ENCODE results near the gene ADAMTS18. TPM values are rescaled to one million over a fixed set of nuclear protein-coding genes. Genes with fewer than 3 reads are reported as not detected.

Gene ADAMTS18
- total and polyA plus RNA-seq, 2 of the 8 experiments (the other 6 are each of a cell fraction or from before 2014, with no cell fraction given): 0.05 to 0.19 TPM

DNA sequence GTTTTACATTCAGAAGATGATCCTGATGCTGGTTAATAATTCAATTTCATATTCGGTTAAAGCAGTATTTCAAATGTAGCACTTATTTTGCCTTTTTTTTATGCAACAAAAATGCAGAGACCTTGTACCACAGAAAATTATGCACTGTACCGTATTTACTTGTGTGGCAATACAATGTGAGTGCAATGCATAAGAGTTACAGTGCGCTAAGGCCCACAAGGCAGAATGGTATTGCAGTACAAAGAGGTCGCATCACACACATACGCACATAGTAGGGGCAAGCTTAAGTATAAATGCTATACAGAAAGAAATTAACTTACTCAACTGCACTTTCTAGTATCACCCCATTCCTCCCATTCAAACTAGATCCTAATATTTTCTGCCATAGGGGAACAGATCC, 132.6 kb downstream of the ADAMTS18 start:
- DNase-seq (ENCODE audit: low read depth in 1 of 2, low spot score in 2 of 2) (no peak), FAIRE-seq (no peak)
- no peak overlapping the region for H2BK15ac ChIP-seq (ENCODE audit: low read length)
- H2BK5ac ChIP-seq (ENCODE audit: low read depth, low read length): no peak overlapping the region
- H3K79me1 ChIP-seq (ENCODE audit: low read depth, low read length): no peaks in the 10 kb centered on the region
- H3K9ac ChIP-seq (replicated peaks in 1 of 4; ENCODE audit: extremely low read depth in 1 of 4, low read depth in 3 of 4, low read length in 3 of 4): no peak overlapping the region
- no peak overlapping the region for H2BK12ac ChIP-seq (ENCODE audit: low read depth, low read length)
- H2AK5ac ChIP-seq (ENCODE audit: low read depth, low read length): no peak overlapping the region
- H3K56ac ChIP-seq (replicated peaks; ENCODE audit: insufficient read length, low read depth, low read length): no peak overlapping the region
- H3K36me3 ChIP-seq (ENCODE audit: control insufficient read depth in 2 of 4, insufficient read depth in 4 of 4, low read length in 3 of 4): no peaks in the 10 kb centered on the region
- H3K27ac ChIP-seq (ENCODE audit: low read depth, low read length): no peak overlapping the region
- POLR2A ChIA-PET (ENCODE audit: partially characterized antibody): no interaction called here
- H4K5ac ChIP-seq (ENCODE audit: insufficient read length, low read depth, low read length): no peak overlapping the region
- H3K14ac ChIP-seq (ENCODE audit: insufficient read length): no peak overlapping the region
- no peaks in the 10 kb centered on the region for H3K9me3 ChIP-seq (ENCODE audit: insufficient read depth in 2 of 2, low read depth in 1 of 2, low read length in 1 of 2)
- no peaks in the 10 kb centered on the region for H3K79me2 ChIP-seq (ENCODE audit: control insufficient read depth in 1 of 2, insufficient read depth in 2 of 2, low read length in 2 of 2)
- no peak overlapping the region for H3K23ac ChIP-seq (ENCODE audit: insufficient read length)
- 91% methylated on average over 5 of the region's 5 CpGs; no CpG with 5 or more reads in 1 of the 2 experiments for WGBS, 2 experiments (ENCODE audit: extremely low coverage in 1 of 2, insufficient coverage in 1 of 2, insufficient read length in 1 of 2, insufficient replicate concordance in 2 of 2, low coverage in 1 of 2, low lambda C conversion rate in 2 of 2, missing lambda C conversion rate in 1 of 2)
- no peak overlapping the region for H4K8ac ChIP-seq (ENCODE audit: extremely low read depth, insufficient read depth, low read length)
- H3K27me3 ChIP-seq (replicated peaks in 1 of 4; ENCODE audit: control insufficient read depth in 3 of 4, extremely low read depth in 1 of 4, insufficient read depth in 3 of 4, low read length in 3 of 4): peaks cover 0 to 1% (median 0%) of the 10 kb centered on the region in 4 experiments; a peak in 1 of 7 replicates
- CTCF ChIA-PET (ENCODE audit: partially characterized antibody): no interaction called here
- no peaks in the 10 kb centered on the region for H4K20me1 ChIP-seq (replicated peaks in 1 of 2; ENCODE audit: control insufficient read depth in 1 of 2, insufficient read depth in 2 of 2, low read length in 2 of 2)
- H3K4me2 ChIP-seq (ENCODE audit: insufficient read depth in 1 of 2, low read depth in 2 of 2, low read length in 2 of 2): no peak overlapping the region
- H2AFZ ChIP-seq (ENCODE audit: low read length): no peak overlapping the region
- no peak overlapping the region for H3K18ac ChIP-seq (ENCODE audit: extremely low read depth, low read length)
- no peak overlapping the region for H3K4ac ChIP-seq (replicated peaks; ENCODE audit: insufficient read length, low read depth, low read length)
- no peak overlapping the region for H2BK20ac ChIP-seq (ENCODE audit: low read length)
- H2BK120ac ChIP-seq (replicated peaks; ENCODE audit: low read depth, low read length): no peak overlapping the region
- H3K23me2 ChIP-seq (ENCODE audit: low read depth, low read length): no peaks in the 10 kb centered on the region
- no peak overlapping the region for H3K4me3 ChIP-seq (ENCODE audit: extremely low read depth in 1 of 4, insufficient read depth in 2 of 4, low read depth in 3 of 4, low read length in 4 of 4)
- H4K91ac ChIP-seq (replicated peaks; ENCODE audit: insufficient read length, low read length): no peak overlapping the region
- H3K4me1 ChIP-seq (replicated peaks in 1 of 4; ENCODE audit: control insufficient read depth in 3 of 4, insufficient read depth in 4 of 4, low read length in 3 of 4): no peaks in the 10 kb centered on the region
- TF ChIP-seq MAFK (IDR thresholded peaks at IDR 0.05; ENCODE audit: low read depth, low read length) (no peak), BACH1 (IDR thresholded peaks at IDR 0.05; ENCODE audit: low read length) (no peak), NRF1 (IDR thresholded peaks at IDR 0.05; ENCODE audit: low read depth, low read length) (no peak), SP1 (IDR thresholded peaks at IDR 0.05; ENCODE audit: low read depth, low read length) (no peak), POU5F1 (IDR thresholded peaks at IDR 0.05; ENCODE audit: low read depth, low read length) (no peak), CTBP2 (IDR thresholded peaks at IDR 0.05; ENCODE audit: borderline replicate concordance, insufficient read depth, insufficient read length, low read length) (no peak)

All from H1 (cell line).